Panc1 (cell line): ENCODE data around the gene LLGL1.

ENCODE experiments used
- CTCF ChIP-seq: fragments of 450-650 bp; IDR thresholded peaks from 2 replicates; pipeline ENCODE4 v1.5.1; 2017; ENCODE audit warnings: mild to moderate bottlenecking
- POLR2AphosphoS5 ChIP-seq: IDR thresholded peaks from 2 replicates; pipeline ENCODE4 v1.6.1; 2012; ENCODE audit warnings: mild to moderate bottlenecking, low read depth, low read length, moderate library complexity
- TCF7L2 ChIP-seq: IDR thresholded peaks from 2 replicates; pipeline ENCODE4 v1.6.1; 2011; ENCODE audit warnings: mild to moderate bottlenecking, low read depth, low read length, inconsistent platforms

- no peak for TF ChIP-seq CTCF
- TF ChIP-seq POLR2AphosphoS5: no peak
- TF ChIP-seq TCF7L2: no peak
These were observed 27.9 kb downstream of the LLGL1 start for GRCh38 chr17:18253187-18253884.
